ENCODE data around the gene RTEL1. TPM values are rescaled to one million over a fixed set of nuclear protein-coding genes. Genes with fewer than 3 reads are reported as not detected.

RTEL1 gene
- total and polyA plus RNA-seq, 9 donors, result 6.2 to 44.2 (median 21.3) TPM

DNA sequence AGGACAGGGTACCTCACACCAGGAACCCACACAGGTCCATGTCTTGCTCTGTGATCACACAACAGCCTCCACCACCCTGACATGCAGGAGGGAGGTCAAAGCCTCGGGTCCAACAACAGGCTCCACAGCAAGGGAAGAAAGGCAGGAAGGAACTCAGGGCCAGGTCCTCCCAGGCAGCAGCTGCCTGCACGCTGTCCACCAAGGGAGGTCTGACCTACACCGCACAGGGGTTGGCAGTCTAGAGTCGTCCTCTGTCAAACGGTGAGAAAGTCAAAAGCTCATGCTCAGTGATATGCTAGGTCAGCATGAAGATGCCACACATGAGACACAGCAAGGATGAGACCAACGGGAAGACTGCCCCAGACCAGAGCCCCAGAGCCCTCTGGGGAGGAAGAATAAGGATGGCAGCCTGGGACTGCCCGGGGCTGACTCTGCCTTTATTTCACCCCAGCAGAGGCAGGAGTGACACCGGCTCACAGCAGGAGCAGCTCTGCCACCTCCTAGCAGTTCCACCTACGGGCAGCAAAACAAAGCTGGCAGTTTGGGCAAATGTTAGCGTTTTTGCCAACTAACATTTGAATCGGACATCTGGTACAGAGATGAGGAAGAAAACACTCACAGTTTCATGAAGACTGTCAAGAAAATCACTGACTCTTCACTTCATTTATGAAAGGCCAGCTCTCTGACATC, 39.7 kb upstream of the RTEL1 start:
- H3K36me3 ChIP-seq, result no peaks in the 10 kb centered on the region
- no peak overlapping the region for H3K4me3 ChIP-seq
- no peak for DNase-seq
- H3K27ac ChIP-seq, result no peak overlapping the region
- no peaks in the 10 kb centered on the region for H3K4me1 ChIP-seq (ENCODE audit: insufficient read depth)
- no peaks in the 10 kb centered on the region for H3K9me3 ChIP-seq
- TF ChIP-seq POLR2A (IDR thresholded peaks at IDR 0.05) (no peak), EP300 (IDR thresholded peaks at IDR 0.05) (no peak)
- TF ChIP-seq, protein P1, sequence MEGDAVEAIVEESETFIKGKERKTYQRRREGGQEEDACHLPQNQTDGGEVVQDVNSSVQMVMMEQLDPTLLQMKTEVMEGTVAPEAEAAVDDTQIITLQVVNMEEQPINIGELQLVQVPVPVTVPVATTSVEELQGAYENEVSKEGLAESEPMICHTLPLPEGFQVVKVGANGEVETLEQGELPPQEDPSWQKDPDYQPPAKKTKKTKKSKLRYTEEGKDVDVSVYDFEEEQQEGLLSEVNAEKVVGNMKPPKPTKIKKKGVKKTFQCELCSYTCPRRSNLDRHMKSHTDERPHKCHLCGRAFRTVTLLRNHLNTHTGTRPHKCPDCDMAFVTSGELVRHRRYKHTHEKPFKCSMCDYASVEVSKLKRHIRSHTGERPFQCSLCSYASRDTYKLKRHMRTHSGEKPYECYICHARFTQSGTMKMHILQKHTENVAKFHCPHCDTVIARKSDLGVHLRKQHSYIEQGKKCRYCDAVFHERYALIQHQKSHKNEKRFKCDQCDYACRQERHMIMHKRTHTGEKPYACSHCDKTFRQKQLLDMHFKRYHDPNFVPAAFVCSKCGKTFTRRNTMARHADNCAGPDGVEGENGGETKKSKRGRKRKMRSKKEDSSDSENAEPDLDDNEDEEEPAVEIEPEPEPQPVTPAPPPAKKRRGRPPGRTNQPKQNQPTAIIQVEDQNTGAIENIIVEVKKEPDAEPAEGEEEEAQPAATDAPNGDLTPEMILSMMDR (IDR thresholded peaks at IDR 0.05), result no peak
- intact Hi-C loops (cut with DNase I), result loop anchor here in 1 of 4 donors (5.0 kb wide), 1 partner anchor 341 kb away; no protein-coding TSS in a partner anchor
- 82 to 87% (median 82%) methylated on average over 11 of the region's 11 CpGs for WGBS, 3 donors
- no peaks in the 10 kb centered on the region for H3K27me3 ChIP-seq

DNA sequence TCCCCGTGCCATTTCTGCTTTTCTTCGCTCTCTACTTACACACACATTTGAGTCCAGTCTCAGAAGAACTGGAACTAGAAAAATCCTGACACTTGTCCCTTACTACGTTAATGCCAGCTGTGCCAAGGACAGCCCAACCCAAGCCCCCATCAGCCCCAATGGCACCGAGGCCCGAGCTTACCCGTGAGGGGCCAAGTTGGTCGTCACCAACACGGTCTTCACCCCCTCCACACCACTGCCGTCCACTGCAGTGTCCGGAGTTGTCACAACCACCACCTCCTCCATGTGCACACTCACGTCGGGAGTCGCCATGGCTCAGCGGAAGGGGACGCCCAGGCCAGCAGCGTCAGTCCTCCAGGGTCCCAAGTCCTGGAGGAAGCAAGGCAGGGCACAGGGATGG, 39.0 kb upstream of the RTEL1 start:
- no peak for DNase-seq
- Histone ChIP-seq H3K27ac (no peak overlapping the region), H3K36me3 (no peaks in the 10 kb centered on the region), H3K9me3 (no peaks in the 10 kb centered on the region), H3K4me1 (ENCODE audit: insufficient read depth) (no peaks in the 10 kb centered on the region), H3K27me3 (no peaks in the 10 kb centered on the region), H3K4me3 (no peak overlapping the region)
- intact Hi-C loops (cut with DNase I), result loop anchor here in 1 of 4 donors (5.0 kb wide), 1 partner anchor 342 kb away; no protein-coding TSS in a partner anchor
- 88 to 91% (median 89%) methylated on average over 16 of the region's 16 CpGs for WGBS, 3 donors
- no peak for TF ChIP-seq POLR2A (IDR thresholded peaks at IDR 0.05)
- TF ChIP-seq, protein P1 (IDR thresholded peaks at IDR 0.05), result no peak
- no peak for TF ChIP-seq EP300 (IDR thresholded peaks at IDR 0.05)

DNA sequence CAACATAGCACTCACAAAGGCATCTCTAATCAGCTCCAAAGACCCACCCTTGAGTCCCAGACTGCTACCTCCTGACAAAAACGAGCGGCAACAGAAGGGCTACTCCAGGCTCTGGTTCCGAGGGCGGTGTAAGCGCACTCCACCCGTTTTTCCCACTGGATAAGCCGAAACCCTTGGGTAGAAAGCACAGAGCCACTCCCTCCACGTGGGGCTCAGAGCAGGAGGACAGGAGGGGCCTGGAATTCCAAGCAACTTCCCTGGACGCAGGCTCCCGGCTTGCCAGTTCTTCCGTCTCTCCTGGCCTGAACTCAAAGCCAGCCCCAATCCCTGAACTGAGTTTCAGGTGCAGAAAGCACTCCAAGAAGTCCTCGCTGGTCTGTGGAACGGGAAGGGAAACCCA, 38.6 kb upstream of the RTEL1 start:
- Histone ChIP-seq H3K4me3 (no peak overlapping the region), H3K27ac (no peak overlapping the region), H3K4me1 (ENCODE audit: insufficient read depth) (no peaks in the 10 kb centered on the region), H3K9me3 (no peaks in the 10 kb centered on the region), H3K27me3 (no peaks in the 10 kb centered on the region), H3K36me3 (no peaks in the 10 kb centered on the region)
- TF ChIP-seq POLR2A (IDR thresholded peaks at IDR 0.05), result no peak
- intact Hi-C loops (cut with DNase I), result loop anchor here in 1 of 4 donors (5.0 kb wide), 1 partner anchor 342 kb away; no protein-coding TSS in a partner anchor
- WGBS, 3 donors, result 72 to 75% (median 75%) methylated on average over 13 of the region's 13 CpGs
- no peak for DNase-seq

DNA sequence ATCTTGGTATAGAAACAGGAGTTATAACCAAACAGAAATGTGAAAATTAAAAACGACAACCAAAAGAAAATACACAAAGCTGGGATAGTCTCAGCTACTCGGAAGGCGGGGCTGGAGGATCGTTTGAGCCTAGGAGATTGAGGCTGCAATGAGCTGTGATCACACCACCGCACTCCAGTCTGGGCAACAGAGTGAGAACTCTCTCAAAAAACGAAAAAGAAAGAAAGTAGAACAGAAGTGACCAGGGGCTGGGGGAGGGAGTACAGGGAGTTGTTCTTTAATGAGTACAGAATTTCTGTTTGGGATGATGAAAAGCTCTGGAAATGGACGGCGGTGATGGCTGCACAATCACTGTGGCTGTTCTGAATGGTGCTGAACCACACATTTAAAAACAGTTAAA, 37.1 kb upstream of the RTEL1 start:
- TF ChIP-seq, protein P1 (IDR thresholded peaks at IDR 0.05), result no peak
- TF ChIP-seq POLR2A (IDR thresholded peaks at IDR 0.05), result no peak
- TF ChIP-seq EP300 (IDR thresholded peaks at IDR 0.05), result no peak
- no peak overlapping the region for H3K27ac ChIP-seq
- 72 to 75% (median 74%) methylated on average over 8 of the region's 8 CpGs for WGBS, 3 donors

DNA sequence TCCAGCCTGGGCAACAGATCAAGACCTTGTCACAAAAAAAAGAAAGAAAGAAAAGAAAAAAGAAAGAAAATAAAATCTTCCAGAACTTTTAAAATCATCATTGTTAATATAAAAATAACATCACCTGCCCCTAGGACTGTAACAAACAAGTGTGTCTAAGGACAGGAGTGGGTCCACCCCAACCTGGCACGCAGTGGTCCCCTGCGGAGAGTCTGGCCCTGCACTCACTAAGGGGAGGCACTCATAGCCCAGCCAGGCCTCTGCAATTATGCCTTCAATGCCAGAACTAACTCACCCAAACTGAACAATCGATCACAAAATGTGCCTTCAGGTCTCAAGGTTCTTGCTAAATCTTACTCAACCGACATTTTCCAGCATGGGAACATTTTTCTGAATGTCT, 36.0 kb upstream of the RTEL1 start:
- TF ChIP-seq, protein P1 (IDR thresholded peaks at IDR 0.05), result no peak
- no peak for TF ChIP-seq POLR2A (IDR thresholded peaks at IDR 0.05)
- TF ChIP-seq EP300 (IDR thresholded peaks at IDR 0.05), result no peak
- Histone ChIP-seq H3K36me3 (no peaks in the 10 kb centered on the region), H3K4me3 (no peak overlapping the region), H3K4me1 (ENCODE audit: insufficient read depth) (peaks cover 3% of the 10 kb centered on the region), H3K9me3 (no peaks in the 10 kb centered on the region), H3K27me3 (no peaks in the 10 kb centered on the region), H3K27ac (no peak overlapping the region)
- WGBS, 3 donors, result 89 to 91% (median 91%) methylated on average over 4 of the region's 4 CpGs
- DNase-seq, result no peak
- intact Hi-C loops (cut with DNase I), result no loop called here

More for the DNA sequence above, 37.1 kb upstream of the RTEL1 start:
- no peaks in the 10 kb centered on the region for H3K9me3 ChIP-seq
- H3K36me3 ChIP-seq, result no peaks in the 10 kb centered on the region
- peaks cover 3% of the 10 kb centered on the region for H3K4me1 ChIP-seq (ENCODE audit: insufficient read depth)
- intact Hi-C loops (cut with DNase I), result no loop called here
- H3K27me3 ChIP-seq, result no peaks in the 10 kb centered on the region
- no peak for DNase-seq
- no peak overlapping the region for H3K4me3 ChIP-seq
